Stimulated activated CD4-positive, alpha-beta T cell treated with anti-CD3 and anti-CD28 coated beads, Interleukin-1b, Interleukin-23, amount 100 ng/mL, for 24 hours (primary cell): ENCODE results near the gene TSTD2.
"Not testable (repeated sequence)": the region's sequence is repeated elsewhere in the genome, so short reads cannot be mapped to it uniquely, and the experiment has no call there.

Experiments used
- DNase-seq, 4 experiments: peaks; one replicate each; pipeline ENCODE4 v3.0.0-alpha.2; 2020; ENCODE audit warnings: low read depth in 4 of 4, low spot score in 1 of 4

The TSTD2 gene

DNA sequence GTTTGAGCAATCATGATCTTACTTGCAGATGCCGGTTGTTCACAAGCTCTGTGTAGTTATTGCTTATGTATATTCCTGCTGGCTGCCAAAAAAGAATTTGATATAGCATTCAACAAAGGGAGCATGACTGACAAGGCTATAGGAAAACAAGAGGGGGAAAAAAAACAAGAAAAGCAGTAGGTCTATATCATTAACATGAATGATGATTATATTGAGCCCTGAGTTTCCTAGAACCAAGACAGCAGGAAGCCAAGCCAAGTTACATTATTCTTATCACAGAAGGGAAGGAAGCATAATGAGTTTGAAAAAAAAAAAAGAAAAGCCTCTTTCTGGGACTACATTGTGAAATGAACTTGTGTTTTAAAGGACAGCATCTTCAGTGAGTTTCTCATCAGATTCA lies 41.0 kb downstream of the TSTD2 start:
- no peak for DNase-seq

- no peak for DNase-seq
Observed at GRCh38 chr9:97591535-97591934, 41.6 kb downstream of the TSTD2 start.

- DNase-seq = not testable (repeated sequence)
Observed at GRCh38 chr9:97586909-97587308, 46.3 kb downstream of the TSTD2 start.

DNA sequence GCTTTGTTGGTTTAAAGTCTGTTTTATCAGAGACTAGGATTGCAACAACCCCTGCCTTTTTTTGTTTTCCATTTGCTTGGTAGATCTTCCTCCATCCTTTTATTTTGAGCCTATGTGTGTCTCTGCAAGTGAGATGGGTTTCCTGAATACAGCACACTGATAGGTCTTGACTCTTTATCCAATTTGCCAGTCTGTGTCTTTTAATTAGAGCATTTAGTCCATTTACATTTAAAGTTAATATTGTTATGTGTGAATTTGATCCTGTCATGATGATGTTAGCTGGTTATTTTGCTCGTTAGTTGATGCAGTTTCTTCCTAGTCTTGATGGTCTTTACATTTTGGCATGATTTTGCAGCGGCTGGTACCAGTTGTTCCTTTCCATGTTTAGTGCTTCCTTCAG lies 48.4 kb downstream of the TSTD2 start:
- DNase-seq = not testable (repeated sequence)

DNA sequence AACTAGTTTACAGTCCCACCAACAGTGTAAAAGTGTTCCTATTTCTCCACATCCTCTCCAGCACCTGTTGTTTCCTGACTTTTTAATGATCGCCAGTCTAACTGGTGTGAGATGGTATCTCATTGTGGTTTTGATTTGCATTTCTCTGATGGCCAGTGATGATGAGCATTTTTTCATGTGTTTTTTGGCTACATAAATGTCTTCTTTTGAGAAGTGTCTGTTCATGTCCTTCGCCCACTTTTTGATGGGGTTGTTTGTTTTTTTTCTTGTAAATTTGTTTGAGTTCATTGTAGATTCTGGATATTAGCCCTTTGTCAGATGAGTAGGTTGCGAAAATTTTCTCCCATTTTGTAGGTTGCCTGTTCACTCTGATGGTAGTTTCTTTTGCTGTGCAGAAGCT lies 51.6 kb downstream of the TSTD2 start:
- not testable (repeated sequence) for DNase-seq

DNA sequence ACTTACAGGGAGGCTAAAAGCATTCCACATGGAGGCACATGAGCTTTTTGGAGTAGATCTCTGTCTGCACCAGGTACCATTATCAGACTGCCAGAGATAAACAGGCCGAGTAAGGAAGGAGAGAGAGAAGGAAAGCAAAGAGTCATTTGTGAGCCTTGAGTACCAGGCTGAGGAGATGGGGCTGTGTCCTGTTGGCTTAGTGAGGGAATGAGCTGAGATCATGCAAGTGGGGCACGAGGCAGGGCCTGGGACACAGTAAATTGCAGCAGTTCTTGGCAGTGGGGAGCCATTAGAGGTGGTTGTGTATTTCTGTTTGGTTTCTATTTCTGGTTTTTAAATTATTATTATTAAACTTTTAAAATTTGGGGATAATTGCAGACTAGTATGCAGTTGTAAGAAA lies 53.3 kb downstream of the TSTD2 start:
- no peak for DNase-seq

- DNase-seq = no peak
Observed at GRCh38 chr9:97578846-97579245, 54.3 kb downstream of the TSTD2 start.

GRCh38 chr9:97577051-97577450 lies 56.1 kb downstream of the TSTD2 start:
- no peak for DNase-seq

GRCh38 chr9:97575673-97576200 lies 57.4 kb downstream of the TSTD2 start:
- no peak for DNase-seq

DNA sequence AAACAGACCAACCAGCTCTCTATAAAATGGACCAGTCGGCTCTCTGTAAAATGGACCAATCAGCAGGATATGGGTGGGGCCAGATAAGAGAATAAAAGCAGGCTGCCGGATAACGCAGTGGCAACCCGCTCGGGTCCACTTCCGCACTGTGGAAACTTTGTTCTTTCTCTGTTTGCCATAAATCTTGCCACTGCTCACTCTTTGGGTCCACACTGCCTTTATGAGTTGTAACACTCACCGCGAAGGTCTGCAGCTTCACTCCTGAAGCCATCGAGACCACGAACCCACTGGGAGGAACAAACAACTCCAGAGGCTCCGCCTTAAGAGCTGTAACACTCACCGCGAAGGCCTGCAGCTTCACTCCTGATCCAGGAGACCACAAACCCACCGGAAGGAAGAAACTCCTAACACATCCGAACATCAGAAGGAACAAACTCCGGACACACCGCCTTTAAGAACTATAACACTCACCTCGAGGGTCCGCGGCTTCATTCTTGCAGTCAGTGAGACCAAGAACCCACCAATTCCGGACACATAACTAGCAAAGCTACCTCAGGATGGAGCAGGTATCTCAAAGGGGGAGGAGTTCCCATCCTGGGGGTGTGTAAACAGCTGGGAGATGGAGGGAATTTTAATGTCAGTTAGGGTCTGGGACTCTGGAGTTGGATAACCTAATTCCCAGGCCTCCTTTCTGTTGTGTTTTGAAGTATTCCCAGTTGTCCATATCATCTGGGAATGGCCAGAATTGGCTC lies 58.1 kb downstream of the TSTD2 start:
- DNase-seq = peak in 1 of 4 experiments; percentile 5

DNA sequence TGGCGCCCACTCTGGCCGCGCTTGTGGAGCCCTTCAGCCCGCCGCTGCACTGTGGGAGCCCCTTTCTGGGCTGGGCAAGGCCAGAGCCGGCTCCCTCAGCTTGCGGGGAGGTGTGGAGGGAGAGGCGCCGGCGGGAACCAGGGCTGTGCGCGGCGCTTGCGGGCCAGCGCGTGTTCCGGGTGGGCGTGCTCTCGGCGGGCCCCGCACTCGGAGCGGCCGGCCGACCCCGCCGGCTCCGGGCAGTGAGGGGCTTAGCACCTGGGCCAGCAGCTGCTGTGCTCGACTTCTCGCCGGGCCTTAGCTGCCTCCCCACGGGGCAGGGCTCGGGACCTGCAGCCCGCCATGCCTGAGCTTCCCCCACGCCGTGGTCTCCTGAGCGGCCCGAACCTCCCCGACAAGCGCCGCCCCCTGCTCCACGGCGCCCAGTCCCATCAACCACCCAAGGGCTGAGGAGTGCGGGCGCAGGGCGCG lies 59.0 kb downstream of the TSTD2 start:
- DNase-seq = not testable (repeated sequence)

DNA sequence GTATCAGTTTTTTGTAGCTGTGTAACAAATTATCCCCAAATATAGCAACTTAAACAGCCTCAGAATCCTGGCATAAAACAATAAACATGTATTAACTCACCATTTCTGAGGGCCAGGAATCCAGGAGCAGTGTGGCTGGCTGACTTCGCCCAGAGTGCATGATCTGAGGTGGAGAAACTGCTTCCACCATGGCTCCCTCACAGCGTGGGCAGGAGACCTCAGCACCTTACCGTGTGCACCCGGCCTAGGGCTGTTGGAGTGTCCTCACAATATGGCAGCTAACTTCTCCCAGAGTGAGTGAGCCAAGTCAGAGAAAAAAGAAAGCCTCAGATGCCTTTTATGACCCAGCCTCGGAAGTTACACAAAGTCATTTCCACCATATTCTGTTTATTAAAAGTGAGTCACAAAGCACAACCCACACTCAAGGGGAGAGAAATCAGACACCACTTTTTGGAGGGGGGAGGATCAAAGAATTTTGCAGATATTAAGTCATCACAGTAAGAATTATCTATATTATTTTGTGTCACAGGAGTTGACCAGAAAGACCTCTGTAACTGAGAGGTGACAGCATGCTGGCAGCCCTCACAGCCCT lies 59.6 kb downstream of the TSTD2 start:
- DNase-seq = no peak

GRCh38 chr9:97572892-97573365 lies 60.2 kb downstream of the TSTD2 start:
- DNase-seq = no peak

DNA sequence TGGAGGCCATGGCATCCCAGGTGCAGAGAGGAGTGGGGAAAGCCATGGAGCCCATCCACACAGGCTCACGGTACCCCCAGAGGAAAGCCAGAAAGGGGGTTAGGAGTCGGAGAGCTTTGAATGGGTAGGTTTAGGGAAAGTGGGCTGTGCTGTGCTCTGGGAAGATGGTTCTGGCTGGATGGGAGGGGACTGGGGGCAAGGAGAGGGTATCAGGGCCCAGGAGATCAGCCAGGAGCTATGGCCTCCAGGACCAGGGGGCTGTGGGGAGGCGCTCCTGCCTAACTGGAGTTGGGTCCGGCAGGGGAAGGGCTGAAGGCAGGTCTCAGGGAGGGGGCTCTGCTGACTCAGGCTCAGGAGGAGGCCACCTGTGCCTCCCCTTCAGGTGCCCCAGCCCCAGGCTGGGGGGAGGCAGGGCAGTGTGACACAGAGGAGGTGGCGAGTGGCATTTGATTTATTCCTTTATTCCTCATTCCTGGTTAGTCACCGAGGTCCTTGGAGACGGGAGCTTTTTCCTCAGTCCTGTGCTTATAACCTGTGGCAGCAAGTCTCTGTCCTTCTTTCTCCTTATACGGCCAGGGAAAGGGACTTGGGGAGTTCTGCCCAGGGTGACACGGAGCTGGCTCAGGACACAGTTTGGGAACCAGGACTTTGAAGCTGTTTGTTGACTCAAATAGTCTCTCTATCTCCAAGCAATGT lies 60.8 kb downstream of the TSTD2 start:
- DNase-seq = no peak

GRCh38 chr9:97571664-97572063 lies 61.5 kb downstream of the TSTD2 start:
- DNase-seq = no peak

GRCh38 chr9:97570899-97571298 lies 62.3 kb downstream of the TSTD2 start:
- no peak for DNase-seq

DNA sequence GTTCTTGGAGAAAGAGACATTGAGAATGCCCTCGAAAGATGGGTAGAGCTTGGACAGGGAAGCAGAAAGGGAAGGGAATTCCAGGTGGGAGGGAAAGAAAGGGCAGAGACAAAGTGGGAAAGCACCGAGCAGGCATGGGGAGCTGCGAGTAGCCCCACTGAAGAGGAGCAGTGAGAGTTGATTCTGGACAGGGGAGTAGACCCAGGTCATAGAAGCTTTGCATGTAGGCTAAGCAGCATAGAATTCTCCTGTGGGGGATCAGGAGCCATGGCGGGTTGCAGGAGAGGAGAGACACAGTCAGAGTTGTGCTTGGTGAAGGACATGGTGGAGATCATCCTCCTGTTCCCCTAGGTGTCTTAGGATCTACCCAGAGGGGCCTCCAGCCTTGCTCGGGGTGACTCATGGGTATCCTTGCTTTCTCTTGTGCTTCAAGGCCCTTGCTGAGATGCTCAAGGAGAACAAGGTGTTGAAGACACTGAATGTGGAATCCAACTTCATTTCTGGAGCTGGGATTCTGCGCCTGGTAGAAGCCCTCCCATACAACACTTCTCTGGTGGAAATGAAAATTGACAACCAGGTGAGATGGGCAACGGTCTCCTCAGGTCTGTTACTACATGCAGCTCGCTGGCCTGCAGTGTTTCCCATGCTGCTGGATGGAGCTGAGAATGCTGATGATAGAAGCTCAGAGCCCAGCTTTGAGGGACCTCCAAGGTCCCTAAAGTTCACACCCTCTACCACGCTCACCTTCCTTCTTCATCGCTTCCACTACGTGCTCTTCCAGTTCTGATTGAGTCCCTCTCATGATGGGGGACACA lies 64.5 kb downstream of the TSTD2 start:
- DNase-seq = no peak

- DNase-seq = no peak
Observed at GRCh38 chr9:97567894-97568202, 65.3 kb downstream of the TSTD2 start.

DNA sequence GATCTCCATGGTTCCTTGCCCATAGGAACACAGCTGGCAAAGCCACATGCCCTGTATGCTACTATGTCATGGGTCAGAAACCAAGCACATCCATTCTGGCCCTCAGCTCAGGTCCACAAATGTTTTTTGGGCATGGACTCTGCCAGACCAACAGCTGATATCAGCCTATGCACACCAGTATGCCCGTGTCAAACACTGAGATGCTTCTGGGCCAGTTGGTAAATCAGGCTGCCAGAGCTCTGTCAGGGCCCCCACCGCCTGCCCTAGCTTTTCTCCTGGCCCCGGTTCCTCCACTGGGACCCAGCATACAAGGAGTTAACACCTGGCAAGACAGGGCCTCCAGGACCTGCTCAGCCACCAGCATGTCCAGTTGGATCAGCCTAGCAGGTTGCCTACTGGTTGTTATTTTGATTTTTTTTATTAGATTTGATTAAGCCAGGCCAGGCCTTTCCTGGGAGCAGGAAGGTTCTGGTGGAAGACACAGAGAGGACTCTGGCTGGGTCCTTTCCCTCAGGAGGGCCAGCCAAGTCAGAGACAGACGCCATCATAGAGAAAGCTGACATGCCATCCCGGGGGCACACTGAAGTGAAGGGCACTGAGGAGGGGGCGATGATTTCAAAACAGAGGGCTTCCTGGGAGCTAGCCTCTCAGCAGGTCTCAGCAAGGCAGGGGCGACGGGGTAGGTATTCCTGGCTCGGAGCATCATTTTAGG lies 65.8 kb downstream of the TSTD2 start:
- DNase-seq = no peak

- DNase-seq = no peak
Observed at GRCh38 chr9:97565262-97565661, 67.9 kb downstream of the TSTD2 start.
